Measurements from ENCODE around the gene RHBDD3.

RHBDD3 gene

DNA sequence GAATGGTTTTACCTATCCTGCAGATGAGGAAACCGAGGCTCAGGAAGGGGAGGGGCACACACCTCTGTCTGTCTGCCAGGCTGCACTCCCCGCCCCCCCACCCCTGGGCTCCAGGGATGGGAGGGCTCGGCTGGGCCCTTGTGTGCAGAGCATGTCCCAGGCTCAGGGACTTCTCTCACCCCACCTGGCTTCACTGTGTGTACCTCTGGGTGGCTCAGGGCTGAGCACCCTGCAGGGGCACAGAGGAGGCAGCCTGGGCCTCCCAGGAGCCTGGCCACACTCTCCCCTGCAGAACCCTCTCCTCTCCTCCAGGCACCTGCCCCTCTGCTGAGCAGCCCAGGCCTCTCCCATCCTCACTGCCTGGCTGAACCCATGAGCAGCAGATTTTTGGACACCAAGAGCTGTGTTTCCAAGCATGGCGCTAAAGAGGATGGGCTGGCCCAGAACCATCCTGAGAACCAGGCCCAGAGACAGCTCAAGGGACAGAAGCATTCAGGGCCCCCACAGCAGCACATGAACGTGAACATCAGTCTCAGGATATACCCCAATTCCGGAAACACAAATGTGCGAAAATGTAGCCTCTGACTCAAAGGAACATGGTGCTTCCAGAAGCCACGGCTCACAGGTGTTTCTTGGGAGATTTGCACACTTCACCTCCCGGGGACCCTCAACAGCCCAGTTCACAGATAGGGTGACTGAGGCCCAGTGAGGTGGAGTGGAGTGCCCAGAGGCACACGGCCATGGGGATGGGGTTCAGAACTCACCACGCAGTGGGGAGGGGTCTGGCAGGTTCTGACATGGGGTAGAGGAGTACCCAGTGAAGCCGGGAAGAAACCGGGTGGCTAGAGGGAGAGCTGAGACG, 51.5 kb downstream of the RHBDD3 start:
- no peak for DNase-seq
- H3K27ac Mint-ChIP-seq: no peak overlapping the region
- peaks cover 36% of the 10 kb centered on the region for H3K27me3 Mint-ChIP-seq
- H3K9me3 Mint-ChIP-seq: no peaks in the 10 kb centered on the region
- CTCF ChIA-PET: no interaction called here
- H3K4me3 Mint-ChIP-seq: no peak overlapping the region
- no peaks in the 10 kb centered on the region for H3K4me1 Mint-ChIP-seq
- no peaks in the 10 kb centered on the region for H3K36me3 Mint-ChIP-seq

DNA sequence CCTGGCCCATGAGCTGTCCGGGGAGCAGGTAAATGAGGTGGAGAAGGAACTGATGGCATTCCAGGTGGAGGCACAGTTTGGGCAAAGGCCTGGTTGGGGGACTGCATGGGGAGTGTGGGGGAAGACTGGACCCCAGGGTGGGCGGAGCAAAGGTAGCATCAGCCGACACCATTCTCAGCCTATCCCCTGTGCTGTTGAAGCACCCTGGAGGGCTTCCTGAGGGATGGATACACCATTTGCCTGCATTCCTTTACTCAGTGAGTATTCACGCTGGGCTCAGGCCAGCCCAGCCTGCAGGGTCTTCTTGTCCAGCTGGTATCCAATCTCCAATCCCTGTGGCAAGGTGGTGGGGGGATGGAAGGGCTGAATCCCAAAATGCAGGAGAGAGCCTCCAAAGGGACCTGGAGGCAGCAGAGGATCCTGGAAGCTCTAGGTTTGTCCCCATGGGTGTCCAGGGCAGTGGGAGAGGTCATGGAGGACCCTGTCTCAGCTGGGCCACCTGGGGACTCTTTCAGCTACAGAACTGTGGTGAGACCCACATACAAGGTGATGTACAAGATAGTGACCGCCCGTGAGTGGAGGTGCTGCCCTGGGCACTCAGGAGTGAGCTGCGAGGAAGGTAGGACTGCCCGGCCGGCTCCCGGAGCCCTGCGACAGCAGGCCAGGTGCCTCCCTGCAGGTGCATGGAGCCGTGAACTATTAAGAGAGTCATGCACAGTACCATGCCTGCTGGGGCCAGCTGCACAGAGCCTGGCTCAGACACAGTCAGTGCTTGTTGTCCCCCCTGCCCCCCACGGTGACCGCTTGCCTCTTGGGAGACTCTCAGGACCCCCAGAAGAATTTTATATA, 52.5 kb downstream of the RHBDD3 start:
- no peaks in the 10 kb centered on the region for H3K9me3 Mint-ChIP-seq
- CTCF ChIA-PET: interaction anchor here (0.6 kb wide), 1 partner anchor 62 kb away, joined by 4 read pairs; no protein-coding TSS in a partner anchor

DNA sequence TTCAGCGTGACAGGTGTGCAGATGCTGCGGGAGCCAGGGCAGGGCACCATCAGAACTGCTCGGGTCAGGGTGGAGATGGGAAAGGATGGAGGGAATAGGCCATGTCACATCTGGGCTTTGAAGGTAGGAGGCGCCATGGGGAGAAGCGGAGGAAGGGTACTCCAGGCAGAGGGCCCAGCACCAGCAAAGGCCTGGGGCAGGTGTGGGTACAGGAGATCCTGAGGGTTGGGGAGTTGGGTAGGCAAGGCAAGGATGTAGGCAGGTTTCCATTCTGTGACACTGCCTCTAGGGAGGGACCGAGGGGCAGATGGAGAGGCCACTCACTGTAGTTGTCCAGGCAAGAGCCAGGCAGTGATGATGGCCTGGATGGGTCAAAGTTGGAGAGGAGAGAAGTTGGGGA, 53.5 kb downstream of the RHBDD3 start:
- CTCF ChIA-PET: interaction anchor here (0.6 kb wide), 1 partner anchor 329 kb away, joined by 3 read pairs; no protein-coding TSS in a partner anchor
- Mint-ChIP-seq H3K4me3 (no peak overlapping the region), H3K27ac (no peak overlapping the region), H3K27me3 (peaks cover 32% of the 10 kb centered on the region), H3K4me1 (no peaks in the 10 kb centered on the region), H3K9me3 (no peaks in the 10 kb centered on the region), H3K36me3 (no peaks in the 10 kb centered on the region)
- DNase-seq: no peak

More for the DNA sequence above, 52.5 kb downstream of the RHBDD3 start:
- H3K27me3 Mint-ChIP-seq: peaks cover 29% of the 10 kb centered on the region
- H3K27ac Mint-ChIP-seq: no peak overlapping the region
- H3K4me3 Mint-ChIP-seq: no peak overlapping the region
- DNase-seq: no peak
- H3K4me1 Mint-ChIP-seq: no peaks in the 10 kb centered on the region
- no peaks in the 10 kb centered on the region for H3K36me3 Mint-ChIP-seq

DNA sequence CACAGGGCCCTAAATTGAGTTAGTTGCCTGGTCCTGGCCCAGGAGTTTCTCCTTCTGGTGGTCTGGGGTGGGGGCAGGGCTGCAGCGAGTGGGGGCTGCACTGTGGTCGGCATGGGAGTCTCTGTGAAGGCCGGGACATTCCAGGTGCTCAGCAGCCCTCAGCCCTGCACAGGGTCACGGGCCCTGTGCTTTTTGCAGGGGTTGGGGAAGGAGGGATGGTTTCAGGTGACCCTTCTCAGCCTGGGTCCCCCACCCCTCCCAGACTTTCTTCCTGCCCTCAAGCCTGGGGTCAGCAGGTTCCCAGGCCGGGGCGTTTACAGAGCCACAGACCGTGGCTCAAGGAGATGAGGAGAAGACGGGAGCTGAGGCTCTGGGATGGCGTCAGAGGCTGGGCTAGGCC, 54.3 kb downstream of the RHBDD3 start:
- no peak overlapping the region for H3K4me3 Mint-ChIP-seq
- no peak for DNase-seq
- H3K27me3 Mint-ChIP-seq: peaks cover 37% of the 10 kb centered on the region
- H3K4me1 Mint-ChIP-seq: no peaks in the 10 kb centered on the region
- H3K27ac Mint-ChIP-seq: no peak overlapping the region
- CTCF ChIA-PET: interaction anchor here (0.6 kb wide), 1 partner anchor 328 kb away, joined by 3 read pairs; no protein-coding TSS in a partner anchor
- H3K9me3 Mint-ChIP-seq: no peaks in the 10 kb centered on the region
- H3K36me3 Mint-ChIP-seq: no peaks in the 10 kb centered on the region

DNA sequence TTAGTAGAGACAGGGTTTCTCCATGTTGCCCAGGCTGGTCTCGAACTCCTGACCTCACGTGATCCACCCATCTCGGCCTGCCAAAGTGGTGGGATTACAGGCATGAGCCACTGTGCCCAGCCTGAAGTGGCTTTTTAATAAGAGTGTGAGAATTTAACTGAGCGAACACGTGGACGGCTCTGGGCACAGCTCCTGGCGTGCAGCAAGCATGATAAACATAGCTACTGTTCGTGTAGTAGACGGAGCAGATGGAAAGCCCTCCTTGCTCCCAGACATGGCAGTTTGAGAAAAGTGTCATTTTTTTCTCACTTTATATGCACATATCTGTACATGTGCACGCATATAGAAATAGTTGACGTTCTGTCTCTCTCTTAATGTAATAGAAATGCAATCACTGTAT, 55.0 kb downstream of the RHBDD3 start:
- Mint-ChIP-seq H3K9me3 (no peaks in the 10 kb centered on the region), H3K27me3 (peaks cover 41% of the 10 kb centered on the region), H3K36me3 (no peaks in the 10 kb centered on the region), H3K4me3 (no peak overlapping the region), H3K4me1 (no peaks in the 10 kb centered on the region), H3K27ac (no peak overlapping the region)
- no peak for DNase-seq
- CTCF ChIA-PET: interaction anchor here (1.3 kb wide), 1 partner anchor 33 kb away, joined by 4 read pairs; no protein-coding TSS in a partner anchor

DNA sequence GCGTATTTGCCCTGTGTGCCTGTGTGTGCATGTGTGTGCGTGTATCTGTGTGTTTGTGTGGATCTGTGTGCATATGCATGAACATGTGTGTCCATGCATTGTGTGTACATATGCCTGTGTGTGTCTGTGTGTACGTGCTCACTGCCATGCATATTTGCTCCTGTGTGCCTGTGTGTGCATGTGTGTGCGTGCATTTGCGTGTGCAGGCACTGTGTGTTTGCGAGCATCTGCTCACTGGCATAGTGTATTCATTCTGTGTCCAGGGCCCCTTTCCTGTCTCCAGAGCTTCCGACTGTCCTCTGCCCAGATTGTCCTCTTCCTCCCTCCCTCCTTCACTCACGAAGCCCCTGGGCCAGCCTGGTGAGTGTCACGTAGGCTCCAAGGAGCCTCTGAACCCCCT, 56.3 kb downstream of the RHBDD3 start:
- Mint-ChIP-seq H3K9me3 (no peaks in the 10 kb centered on the region), H3K27ac (no peak overlapping the region), H3K4me1 (peaks cover 1% of the 10 kb centered on the region), H3K36me3 (no peaks in the 10 kb centered on the region), H3K4me3 (no peak overlapping the region), H3K27me3 (peaks cover 54% of the 10 kb centered on the region)
- CTCF ChIA-PET: no interaction called here
- no peak for DNase-seq

DNA sequence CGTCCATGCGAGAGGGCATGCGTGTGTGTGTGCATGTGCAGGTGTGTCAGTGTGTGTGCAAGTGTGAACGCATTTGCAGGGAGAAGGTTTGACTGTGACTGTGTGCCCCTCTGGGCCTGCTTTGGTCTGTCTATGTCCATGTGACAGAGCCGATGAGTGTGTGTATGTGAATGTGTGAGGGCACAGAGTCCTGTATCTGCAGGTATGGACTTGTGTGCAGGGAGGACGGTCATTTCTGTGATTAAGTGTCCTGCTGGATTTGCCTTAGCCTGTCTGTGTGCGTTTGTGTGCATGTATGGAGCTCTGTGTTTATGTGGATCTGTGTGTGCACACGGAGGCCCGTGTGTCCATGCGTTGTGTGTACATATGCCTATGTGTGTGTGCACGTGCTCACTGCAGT, 56.7 kb downstream of the RHBDD3 start:
- H3K4me3 Mint-ChIP-seq: no peak overlapping the region
- H3K27ac Mint-ChIP-seq: no peak overlapping the region
- H3K27me3 Mint-ChIP-seq: peaks cover 58% of the 10 kb centered on the region
- H3K36me3 Mint-ChIP-seq: no peaks in the 10 kb centered on the region
- H3K9me3 Mint-ChIP-seq: no peaks in the 10 kb centered on the region
- DNase-seq: no peak
- peaks cover 4% of the 10 kb centered on the region for H3K4me1 Mint-ChIP-seq
- CTCF ChIA-PET: no interaction called here
